Suprapubic skin (tissue), 4 donors: ENCODE results near the gene NCAM1. TPM values are rescaled to one million over a fixed set of nuclear protein-coding genes. Genes with fewer than 3 reads are reported as not detected.

Experiments
- DNase-seq, 2 donors: peaks; one replicate each; pipeline ENCODE4 v3.0.0-alpha.2; 2019; ENCODE audit warnings: low spot score in 2 of 2
- H3K27ac ChIP-seq: fragments of 200-600 bp; sonication (generic); one replicate; pipeline ENCODE4 v1.5.1; 2019
- H3K27me3 ChIP-seq: fragments of 200-600 bp; sonication (generic); one replicate; pipeline ENCODE4 v1.5.1; 2019
- H3K36me3 ChIP-seq: fragments of 200-600 bp; sonication (generic); one replicate; pipeline ENCODE4 v1.5.1; 2019
- H3K4me1 ChIP-seq: fragments of 200-600 bp; sonication (generic); one replicate; pipeline ENCODE4 v1.5.1; 2019
- H3K4me3 ChIP-seq: fragments of 200-600 bp; sonication (generic); one replicate; pipeline ENCODE4 v1.5.1; 2019; ENCODE audit warnings: mild to moderate bottlenecking
- H3K9me3 ChIP-seq: fragments of 200-600 bp; sonication (generic); one replicate; pipeline ENCODE4 v1.5.1; 2019
- EP300 ChIP-seq: sonication (generic); formaldehyde crosslinking; IDR thresholded peaks from one replicate; pipeline ENCODE4 v1.6.1; 2017; ENCODE audit warnings: antibody characterized with exemption
- POLR2A ChIP-seq, 2 donors: fragments of 450-650 bp; IDR thresholded peaks; one replicate each; pipeline ENCODE4 v1.6.1; 2017; ENCODE audit warnings: antibody characterized with exemption in 2 of 2, mild to moderate bottlenecking in 2 of 2, moderate library complexity in 2 of 2
- POLR2AphosphoS5 ChIP-seq, 3 donors: sonication (generic); formaldehyde crosslinking; IDR thresholded peaks; one replicate each; pipeline ENCODE4 v1.6.1; 2017; ENCODE audit warnings: antibody characterized with exemption in 3 of 3
- WGBS: methylation state at CpG from one replicate; pipeline ENCODE4 v1.1.5; 2018; 5-methylcytosine and 5-hydroxymethylcytosine counted together
- total RNA-seq, 4 donors: library from RNA; depleted of rRNA; stranded (reverse); fragments of >200 nt; gene quantifications; one replicate each; pipeline ENCODE4 v1.1.0, GENCODE V29; 2016
- TF ChIP-seq, protein P1 (sequence below), 2 donors: fragments of 200-600 bp in 1 of 2; fragments of 450-650 bp in 1 of 2; sonication (generic) in 1 of 2; IDR thresholded peaks; one replicate each; pipeline ENCODE4 v1.5.1; 2016 to 2019; ENCODE audit warnings: antibody characterized with exemption in 2 of 2, mild to moderate bottlenecking in 1 of 2, moderate library complexity in 1 of 2

The NCAM1 gene
- total RNA-seq, 4 donors from 2014 or later, result 0.98 to 3.3 (median 1.9) TPM

DNA sequence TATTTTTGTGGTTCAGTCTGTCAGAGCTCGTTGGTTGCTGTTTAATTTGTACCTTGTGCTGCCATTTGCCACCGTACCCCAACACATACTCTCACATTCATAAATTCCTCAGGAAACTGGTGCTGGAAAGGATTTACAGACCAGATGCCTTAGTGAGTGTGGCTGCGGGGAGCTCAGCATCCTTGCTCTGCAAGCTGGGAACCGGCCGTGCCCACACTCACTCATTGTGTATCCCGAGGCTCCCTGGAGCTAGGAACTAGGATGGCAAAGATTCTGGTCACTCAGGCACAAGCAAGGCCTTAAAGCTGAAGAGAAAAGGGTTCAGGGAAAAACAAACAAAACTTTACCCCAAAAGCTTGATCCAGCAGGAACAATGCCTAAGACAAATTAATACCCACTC lies 288.6 kb downstream of the NCAM1 start:
- Histone ChIP-seq H3K27me3 (no peaks in the 10 kb centered on the region), H3K4me3 (no peak overlapping the region), H3K4me1 (no peaks in the 10 kb centered on the region), H3K9me3 (no peaks in the 10 kb centered on the region), H3K27ac (no peak overlapping the region), H3K36me3 (no peaks in the 10 kb centered on the region)
- 91% methylated on average over 6 of the region's 6 CpGs for WGBS
- DNase-seq, result no peak
- TF ChIP-seq, protein P1, sequence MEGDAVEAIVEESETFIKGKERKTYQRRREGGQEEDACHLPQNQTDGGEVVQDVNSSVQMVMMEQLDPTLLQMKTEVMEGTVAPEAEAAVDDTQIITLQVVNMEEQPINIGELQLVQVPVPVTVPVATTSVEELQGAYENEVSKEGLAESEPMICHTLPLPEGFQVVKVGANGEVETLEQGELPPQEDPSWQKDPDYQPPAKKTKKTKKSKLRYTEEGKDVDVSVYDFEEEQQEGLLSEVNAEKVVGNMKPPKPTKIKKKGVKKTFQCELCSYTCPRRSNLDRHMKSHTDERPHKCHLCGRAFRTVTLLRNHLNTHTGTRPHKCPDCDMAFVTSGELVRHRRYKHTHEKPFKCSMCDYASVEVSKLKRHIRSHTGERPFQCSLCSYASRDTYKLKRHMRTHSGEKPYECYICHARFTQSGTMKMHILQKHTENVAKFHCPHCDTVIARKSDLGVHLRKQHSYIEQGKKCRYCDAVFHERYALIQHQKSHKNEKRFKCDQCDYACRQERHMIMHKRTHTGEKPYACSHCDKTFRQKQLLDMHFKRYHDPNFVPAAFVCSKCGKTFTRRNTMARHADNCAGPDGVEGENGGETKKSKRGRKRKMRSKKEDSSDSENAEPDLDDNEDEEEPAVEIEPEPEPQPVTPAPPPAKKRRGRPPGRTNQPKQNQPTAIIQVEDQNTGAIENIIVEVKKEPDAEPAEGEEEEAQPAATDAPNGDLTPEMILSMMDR (IDR thresholded peaks at IDR 0.05), result no peak
- TF ChIP-seq POLR2A (IDR thresholded peaks at IDR 0.05) (no peak), EP300 (no peak), POLR2AphosphoS5 (IDR thresholded peaks at IDR 0.05) (no peak)

GRCh38 chr11:113251281-113251680 lies 290.1 kb downstream of the NCAM1 start:
- 87% methylated on average over 4 of the region's 4 CpGs for WGBS
- DNase-seq, result no peak
- Histone ChIP-seq H3K27me3 (no peaks in the 10 kb centered on the region), H3K4me1 (no peaks in the 10 kb centered on the region), H3K36me3 (no peaks in the 10 kb centered on the region), H3K27ac (no peak overlapping the region), H3K9me3 (no peaks in the 10 kb centered on the region), H3K4me3 (no peak overlapping the region)
- TF ChIP-seq, protein P1 (IDR thresholded peaks at IDR 0.05), result no peak
- TF ChIP-seq POLR2A (IDR thresholded peaks at IDR 0.05), result no peak
- TF ChIP-seq POLR2AphosphoS5 (IDR thresholded peaks at IDR 0.05), result no peak
- TF ChIP-seq EP300, result no peak

DNA sequence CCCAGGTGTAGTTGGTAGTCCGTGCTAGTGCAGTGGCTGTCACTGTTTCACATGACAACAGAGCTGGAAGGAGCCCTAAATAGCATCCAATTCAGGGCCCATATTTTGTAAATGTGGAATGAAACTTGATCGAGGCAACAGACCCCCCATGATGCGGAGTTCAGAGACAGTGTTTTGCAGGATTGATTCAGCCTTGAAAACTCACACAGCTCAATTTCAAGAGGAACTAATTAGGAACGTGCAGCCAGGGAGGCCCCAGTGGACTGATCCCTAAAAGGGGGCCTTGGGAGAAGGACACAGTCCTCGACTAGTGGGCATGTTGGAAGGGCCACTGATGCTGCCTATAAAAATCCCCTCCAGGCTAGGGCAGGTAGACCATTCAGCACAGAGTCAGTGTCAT lies 292.2 kb downstream of the NCAM1 start:
- no peak for DNase-seq

GRCh38 chr11:113255096-113255495 lies 293.9 kb downstream of the NCAM1 start:
- H3K27ac ChIP-seq, result no peak overlapping the region
- DNase-seq, result no peak
- no peak for TF ChIP-seq POLR2AphosphoS5 (IDR thresholded peaks at IDR 0.05)
- TF ChIP-seq, protein P1 (IDR thresholded peaks at IDR 0.05), result no peak
- no peak for TF ChIP-seq POLR2A (IDR thresholded peaks at IDR 0.05)
- no peak for TF ChIP-seq EP300
- WGBS, result 25% methylated on average over 4 of the region's 4 CpGs
- no peaks in the 10 kb centered on the region for H3K9me3 ChIP-seq
- H3K36me3 ChIP-seq, result no peaks in the 10 kb centered on the region
- no peaks in the 10 kb centered on the region for H3K4me1 ChIP-seq
- H3K27me3 ChIP-seq, result no peaks in the 10 kb centered on the region
- no peak overlapping the region for H3K4me3 ChIP-seq

More for the DNA sequence above, 292.2 kb downstream of the NCAM1 start:
- Histone ChIP-seq H3K4me1 (no peaks in the 10 kb centered on the region), H3K36me3 (no peaks in the 10 kb centered on the region), H3K27ac (no peak overlapping the region), H3K4me3 (no peak overlapping the region), H3K27me3 (no peaks in the 10 kb centered on the region), H3K9me3 (no peaks in the 10 kb centered on the region)
- TF ChIP-seq EP300, result no peak
- TF ChIP-seq, protein P1 (IDR thresholded peaks at IDR 0.05), result no peak
- TF ChIP-seq POLR2AphosphoS5 (IDR thresholded peaks at IDR 0.05), result no peak
- TF ChIP-seq POLR2A (IDR thresholded peaks at IDR 0.05), result no peak
- WGBS, result 91% methylated on average over 5 of the region's 5 CpGs

DNA sequence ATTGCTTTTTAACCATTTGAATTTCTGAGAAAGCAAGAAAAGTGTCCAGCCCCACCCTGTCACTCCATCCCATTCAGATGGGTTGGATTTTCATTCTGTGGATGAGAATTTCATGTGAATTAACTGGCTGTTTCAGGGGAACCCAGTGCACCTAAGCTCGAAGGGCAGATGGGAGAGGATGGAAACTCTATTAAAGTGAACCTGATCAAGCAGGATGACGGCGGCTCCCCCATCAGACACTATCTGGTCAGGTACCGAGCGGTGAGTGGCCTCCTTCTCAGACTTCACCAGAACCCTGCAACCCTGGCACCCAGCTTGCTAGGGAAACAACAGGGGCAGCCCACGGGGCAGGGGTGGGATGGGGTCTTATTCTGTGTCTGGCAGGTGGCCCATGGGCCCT lies 294.5 kb downstream of the NCAM1 start:
- TF ChIP-seq, protein P1 (IDR thresholded peaks at IDR 0.05), result no peak
- 90% methylated on average over 6 of the region's 6 CpGs for WGBS
- Histone ChIP-seq H3K4me3 (no peak overlapping the region), H3K4me1 (no peaks in the 10 kb centered on the region), H3K9me3 (no peaks in the 10 kb centered on the region), H3K27ac (no peak overlapping the region), H3K27me3 (no peaks in the 10 kb centered on the region), H3K36me3 (no peaks in the 10 kb centered on the region)
- DNase-seq, result no peak
